ENCODE measurements around the gene RBMS1.
"Not testable (repeated sequence)": the region's sequence is repeated elsewhere in the genome, so short reads cannot be mapped to it uniquely, and the experiment has no call there.

DNA sequence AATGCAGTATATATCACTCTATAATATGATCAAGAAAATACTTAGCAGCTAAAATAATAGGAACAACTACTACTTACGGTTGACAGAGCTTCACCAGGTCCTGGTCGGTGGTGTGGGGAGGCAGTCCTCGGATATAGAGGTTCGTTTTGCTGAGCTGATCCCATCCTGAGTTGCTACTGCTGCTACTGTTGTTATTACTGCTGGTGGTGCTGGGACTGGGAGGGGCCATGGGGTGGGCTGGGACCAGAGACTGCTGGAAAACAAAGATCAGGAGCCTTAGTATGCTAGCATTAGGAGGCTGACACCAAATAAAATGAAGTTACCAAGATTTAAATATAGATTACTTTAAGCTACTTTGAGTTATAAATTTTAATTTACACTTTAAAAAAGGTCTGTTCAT, 126.5 kb downstream of the RBMS1 start:
- TF ChIP-seq, protein P1, sequence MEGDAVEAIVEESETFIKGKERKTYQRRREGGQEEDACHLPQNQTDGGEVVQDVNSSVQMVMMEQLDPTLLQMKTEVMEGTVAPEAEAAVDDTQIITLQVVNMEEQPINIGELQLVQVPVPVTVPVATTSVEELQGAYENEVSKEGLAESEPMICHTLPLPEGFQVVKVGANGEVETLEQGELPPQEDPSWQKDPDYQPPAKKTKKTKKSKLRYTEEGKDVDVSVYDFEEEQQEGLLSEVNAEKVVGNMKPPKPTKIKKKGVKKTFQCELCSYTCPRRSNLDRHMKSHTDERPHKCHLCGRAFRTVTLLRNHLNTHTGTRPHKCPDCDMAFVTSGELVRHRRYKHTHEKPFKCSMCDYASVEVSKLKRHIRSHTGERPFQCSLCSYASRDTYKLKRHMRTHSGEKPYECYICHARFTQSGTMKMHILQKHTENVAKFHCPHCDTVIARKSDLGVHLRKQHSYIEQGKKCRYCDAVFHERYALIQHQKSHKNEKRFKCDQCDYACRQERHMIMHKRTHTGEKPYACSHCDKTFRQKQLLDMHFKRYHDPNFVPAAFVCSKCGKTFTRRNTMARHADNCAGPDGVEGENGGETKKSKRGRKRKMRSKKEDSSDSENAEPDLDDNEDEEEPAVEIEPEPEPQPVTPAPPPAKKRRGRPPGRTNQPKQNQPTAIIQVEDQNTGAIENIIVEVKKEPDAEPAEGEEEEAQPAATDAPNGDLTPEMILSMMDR (IDR thresholded peaks at IDR 0.05), result not testable (repeated sequence)
- not testable (repeated sequence) for TF ChIP-seq RAD21 (conservative IDR thresholded peaks at IDR 0.05 in 1 of 2, IDR thresholded peaks at IDR 0.05 in 1 of 2); CBX2 (IDR thresholded peaks at IDR 0.05; ENCODE audit: borderline replicate concordance, low read depth); MYC (IDR thresholded peaks at IDR 0.05; ENCODE audit: borderline replicate concordance, low read length); CEBPB (IDR thresholded peaks at IDR 0.05); POLR2A (IDR thresholded peaks at IDR 0.05; ENCODE audit: low read length); HDAC2 (IDR thresholded peaks at IDR 0.05); CHD2 (IDR thresholded peaks at IDR 0.05; ENCODE audit: low read length, partially characterized antibody)
- TF ChIP-seq, protein P2, sequence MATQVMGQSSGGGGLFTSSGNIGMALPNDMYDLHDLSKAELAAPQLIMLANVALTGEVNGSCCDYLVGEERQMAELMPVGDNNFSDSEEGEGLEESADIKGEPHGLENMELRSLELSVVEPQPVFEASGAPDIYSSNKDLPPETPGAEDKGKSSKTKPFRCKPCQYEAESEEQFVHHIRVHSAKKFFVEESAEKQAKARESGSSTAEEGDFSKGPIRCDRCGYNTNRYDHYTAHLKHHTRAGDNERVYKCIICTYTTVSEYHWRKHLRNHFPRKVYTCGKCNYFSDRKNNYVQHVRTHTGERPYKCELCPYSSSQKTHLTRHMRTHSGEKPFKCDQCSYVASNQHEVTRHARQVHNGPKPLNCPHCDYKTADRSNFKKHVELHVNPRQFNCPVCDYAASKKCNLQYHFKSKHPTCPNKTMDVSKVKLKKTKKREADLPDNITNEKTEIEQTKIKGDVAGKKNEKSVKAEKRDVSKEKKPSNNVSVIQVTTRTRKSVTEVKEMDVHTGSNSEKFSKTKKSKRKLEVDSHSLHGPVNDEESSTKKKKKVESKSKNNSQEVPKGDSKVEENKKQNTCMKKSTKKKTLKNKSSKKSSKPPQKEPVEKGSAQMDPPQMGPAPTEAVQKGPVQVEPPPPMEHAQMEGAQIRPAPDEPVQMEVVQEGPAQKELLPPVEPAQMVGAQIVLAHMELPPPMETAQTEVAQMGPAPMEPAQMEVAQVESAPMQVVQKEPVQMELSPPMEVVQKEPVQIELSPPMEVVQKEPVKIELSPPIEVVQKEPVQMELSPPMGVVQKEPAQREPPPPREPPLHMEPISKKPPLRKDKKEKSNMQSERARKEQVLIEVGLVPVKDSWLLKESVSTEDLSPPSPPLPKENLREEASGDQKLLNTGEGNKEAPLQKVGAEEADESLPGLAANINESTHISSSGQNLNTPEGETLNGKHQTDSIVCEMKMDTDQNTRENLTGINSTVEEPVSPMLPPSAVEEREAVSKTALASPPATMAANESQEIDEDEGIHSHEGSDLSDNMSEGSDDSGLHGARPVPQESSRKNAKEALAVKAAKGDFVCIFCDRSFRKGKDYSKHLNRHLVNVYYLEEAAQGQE (IDR thresholded peaks at IDR 0.05), result not testable (repeated sequence)
- TF ChIP-seq, protein P3, sequence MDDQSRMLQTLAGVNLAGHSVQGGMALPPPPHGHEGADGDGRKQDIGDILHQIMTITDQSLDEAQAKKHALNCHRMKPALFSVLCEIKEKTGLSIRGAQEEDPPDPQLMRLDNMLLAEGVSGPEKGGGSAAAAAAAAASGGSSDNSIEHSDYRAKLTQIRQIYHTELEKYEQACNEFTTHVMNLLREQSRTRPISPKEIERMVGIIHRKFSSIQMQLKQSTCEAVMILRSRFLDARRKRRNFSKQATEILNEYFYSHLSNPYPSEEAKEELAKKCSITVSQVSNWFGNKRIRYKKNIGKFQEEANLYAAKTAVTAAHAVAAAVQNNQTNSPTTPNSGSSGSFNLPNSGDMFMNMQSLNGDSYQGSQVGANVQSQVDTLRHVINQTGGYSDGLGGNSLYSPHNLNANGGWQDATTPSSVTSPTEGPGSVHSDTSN (IDR thresholded peaks at IDR 0.05), result not testable (repeated sequence)
- TF ChIP-seq, protein P4, sequence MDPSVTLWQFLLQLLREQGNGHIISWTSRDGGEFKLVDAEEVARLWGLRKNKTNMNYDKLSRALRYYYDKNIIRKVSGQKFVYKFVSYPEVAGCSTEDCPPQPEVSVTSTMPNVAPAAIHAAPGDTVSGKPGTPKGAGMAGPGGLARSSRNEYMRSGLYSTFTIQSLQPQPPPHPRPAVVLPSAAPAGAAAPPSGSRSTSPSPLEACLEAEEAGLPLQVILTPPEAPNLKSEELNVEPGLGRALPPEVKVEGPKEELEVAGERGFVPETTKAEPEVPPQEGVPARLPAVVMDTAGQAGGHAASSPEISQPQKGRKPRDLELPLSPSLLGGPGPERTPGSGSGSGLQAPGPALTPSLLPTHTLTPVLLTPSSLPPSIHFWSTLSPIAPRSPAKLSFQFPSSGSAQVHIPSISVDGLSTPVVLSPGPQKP (IDR thresholded peaks at IDR 0.05; ENCODE audit: low read depth, low read length), result not testable (repeated sequence)
